GM12878 (cell line): ENCODE results near the gene PGLYRP2. TPM values are rescaled to one million over a fixed set of nuclear protein-coding genes. Genes with fewer than 3 reads are reported as not detected.

Experiments used
- ATAC-seq: fragments of 200-7000 bp; cut with Tn5 transposase; 3 replicates; pipeline ENCODE4 v1.9.1; 2020; ENCODE audit warnings: mild to moderate bottlenecking, moderate library complexity
- BruUV-seq: library from RNA; stranded (reverse); fragments of 400-500 nt; replicated peaks from 2 replicates; lab custom pipeline; 2021; lab: Mats Ljungman, UMichigan
- CTCF ChIA-PET: fragments of 300-600 bp; sonication (Branson Sonifier 250); formaldehyde crosslinking; extraction: SDS; loops from one replicate; lab custom pipeline; 2021; ENCODE audit warnings: inconsistent platforms; lab: Yijun Ruan, JAX
- POLR2A ChIA-PET: fragments of 350-600 bp; formaldehyde crosslinking; extraction: SDS; loops from one replicate; lab custom pipeline; 2021; ENCODE audit warnings: inconsistent platforms; lab: Charles Lee
- RAD21 ChIA-PET: fragments of 300-600 bp; sonication (Branson Sonifier 250); formaldehyde crosslinking; loops from one replicate; lab custom pipeline; 2023; ENCODE audit warnings: antibody characterized with exemption; ENCODE audit not compliant: unreplicated experiment; lab: Charles Lee
- SMC1A ChIA-PET: fragments of 300-600 bp; sonication (Branson Sonifier 250); formaldehyde crosslinking; loops from one replicate; lab custom pipeline; 2023; ENCODE audit not compliant: unreplicated experiment, uncharacterized antibody; lab: Charles Lee
- DNase-seq: peaks from one replicate; pipeline ENCODE4 v3.0.0-alpha.2; 2011; ENCODE audit warnings: low read depth, low spot score
- FAIRE-seq: peaks from 3 replicates; lab custom pipeline; 2011; peaks lifted over from hg19 to GRCh38; lab: Jason Lieb, UNC
- H2AFZ ChIP-seq: 2 replicates; pipeline ENCODE4 v1.6.0; 2011; ENCODE audit warnings: low read depth, low read length, control low read depth; ENCODE audit not compliant: control insufficient read depth
- H3K27ac ChIP-seq: 2 replicates; pipeline ENCODE4 v1.5.1; 2011; ENCODE audit warnings: control low read depth; ENCODE audit not compliant: control insufficient read depth, insufficient read depth
- H3K27me3 ChIP-seq, 2 experiments: replicated peaks in 1 of 2; 2 replicates each; pipeline versions ENCODE4 v1.6.0 to v1.6.1; 2011; ENCODE audit warnings: low read length in 1 of 2; ENCODE audit not compliant: control insufficient read depth in 2 of 2, insufficient read depth in 2 of 2
- H3K36me3 ChIP-seq, 2 experiments: 2 replicates each; pipeline ENCODE4 v1.5.1; 2011; ENCODE audit warnings: low read length in 1 of 2; ENCODE audit not compliant: control insufficient read depth in 2 of 2, insufficient read depth in 2 of 2
- H3K4me1 ChIP-seq: 2 replicates; pipeline ENCODE4 v1.6.1; 2011; ENCODE audit warnings: mild to moderate bottlenecking, low read length, moderate library complexity, mixed read lengths; ENCODE audit not compliant: control insufficient read depth, insufficient read depth
- H3K4me2 ChIP-seq: 2 replicates; pipeline ENCODE4 v1.6.0; 2011; ENCODE audit warnings: control low read depth; ENCODE audit not compliant: control insufficient read depth, insufficient read depth
- H3K4me3 ChIP-seq: fragments of 200-600 bp; sonication (generic); 2 replicates; pipeline ENCODE4 v1.5.1; 2016
- H3K79me2 ChIP-seq: 2 replicates; pipeline ENCODE4 v1.6.0; 2011; ENCODE audit warnings: low read length; ENCODE audit not compliant: control insufficient read depth, insufficient read depth
- H3K9ac ChIP-seq: 2 replicates; pipeline ENCODE4 v1.8.0; 2011; ENCODE audit warnings: low read length, control low read depth, mixed read lengths; ENCODE audit not compliant: control insufficient read depth, insufficient read depth
- H3K9me3 ChIP-seq: replicated peaks from 3 replicates; pipeline ENCODE4 v1.5.1; 2011; ENCODE audit warnings: mild to moderate bottlenecking, low read length; ENCODE audit not compliant: control insufficient read depth, insufficient read depth
- H4K20me1 ChIP-seq: 2 replicates; pipeline ENCODE4 v1.6.0; 2011; ENCODE audit not compliant: control insufficient read depth, insufficient read depth
- NBN ChIP-seq: fragments of 450-650 bp; IDR thresholded peaks from 2 replicates; pipeline ENCODE4 v1.6.1; 2016
- RELA ChIP-seq: fragments of 450-650 bp; IDR thresholded peaks from 2 replicates; pipeline ENCODE4 v1.8.0; 2014; ENCODE audit warnings: borderline replicate concordance; ENCODE audit not compliant: partially characterized antibody
- SKIL ChIP-seq: fragments of 450-650 bp; IDR thresholded peaks from 2 replicates; pipeline ENCODE4 v1.6.1; 2017; ENCODE audit warnings: mild to moderate bottlenecking, low read depth, inconsistent platforms; ENCODE audit not compliant: poor library complexity, severe bottlenecking
- SMARCA5 ChIP-seq: fragments of 450-650 bp; IDR thresholded peaks from 2 replicates; pipeline ENCODE4 v1.6.1; 2017; ENCODE audit warnings: mild to moderate bottlenecking
- SRF ChIP-seq, 2 experiments: IDR thresholded peaks; 2 replicates each; pipeline ENCODE4 v1.6.1; 2011; ENCODE audit warnings: low read depth in 2 of 2, low read length in 2 of 2, mild to moderate bottlenecking in 1 of 2, moderate library complexity in 1 of 2
- ZBTB40 ChIP-seq: fragments of 450-650 bp; IDR thresholded peaks from 2 replicates; pipeline ENCODE4 v1.6.1; 2016; ENCODE audit warnings: mild to moderate bottlenecking, moderate library complexity, borderline replicate concordance
- WGBS: methylation state at CpG from one replicate; pipeline ENCODE4 v1.1.6; 2016; ENCODE audit warnings: low lambda C conversion rate; ENCODE audit not compliant: insufficient replicate concordance, insufficient coverage; ENCODE audit errors: missing lambda C conversion rate; 5-methylcytosine and 5-hydroxymethylcytosine counted together
- in situ Hi-C: fragments of 300-500 bp; cut with MboI; formaldehyde crosslinking; loops from 9 replicates; pipeline ENCODE4 v1.14.3; 2018; ENCODE audit warnings: mixed read lengths
- intact Hi-C: fragments of 100-400 bp; cut with micrococcal nuclease; formaldehyde crosslinking; loops from one replicate; pipeline ENCODE4 v1.14.2; 2022; ENCODE audit not compliant: unreplicated experiment
- polyA plus RNA-seq, 11 experiments: library from polyadenylated mRNA; depleted of rRNA in 4 of 11; unstranded in 6 of 11; stranded (reverse) in 5 of 11; fragments of >200 nt; fragmentation: Nextera tagmentation in 4 of 11; fragmentation: Illumina TruSeq in 1 of 11; extraction: Ambion mirVana in 4 of 11; extraction: Trizol in 1 of 11; gene quantifications; 1 replicate in 1 of 11; 2 replicates in 10 of 11; pipeline versions ENCODE4 v1.2.1 to v1.2.3, GENCODE V29; 2011 to 2016; ENCODE audit warnings: inconsistent platforms in 2 of 11, missing spikeins in 2 of 11, low read depth in 1 of 11
- total RNA-seq, 4 experiments: library from RNA; depleted of rRNA in 3 of 4; stranded (reverse); fragments of >200 nt in 3 of 4; fragmentation: Illumina TruSeq in 1 of 4; extraction: Trizol in 1 of 4; gene quantifications; 2 replicates each; pipeline versions ENCODE4 v1.2.1 to v1.2.3, GENCODE V29; 2013 to 2021
- TF ChIP-seq, protein P1 (sequence below): fragments of 450-650 bp; IDR thresholded peaks from 2 replicates; pipeline ENCODE4 v1.6.1; 2016; ENCODE audit warnings: mild to moderate bottlenecking
- TF ChIP-seq, protein P2 (sequence below), 3 experiments: IDR thresholded peaks in 2 of 3; conservative IDR thresholded peaks in 1 of 3; 2 replicates each; pipeline ENCODE4 v1.5.1; 2011; ENCODE audit warnings: low read depth in 3 of 3, low read length in 3 of 3, mild to moderate bottlenecking in 3 of 3, control low read depth in 2 of 3, moderate library complexity in 2 of 3, inconsistent platforms in 1 of 3, mixed read lengths in 1 of 3; ENCODE audit not compliant: control insufficient read depth in 2 of 3, insufficient read depth in 1 of 3; ENCODE audit errors: extremely low read depth in 1 of 3

PGLYRP2 gene
- total and polyA plus RNA-seq, 10 of the 15 experiments (the other 5 are each of a cell fraction or from before 2014, with no cell fraction given), result 0.15 to 0.48 (median 0.26) TPM; not detected in 5

DNA sequence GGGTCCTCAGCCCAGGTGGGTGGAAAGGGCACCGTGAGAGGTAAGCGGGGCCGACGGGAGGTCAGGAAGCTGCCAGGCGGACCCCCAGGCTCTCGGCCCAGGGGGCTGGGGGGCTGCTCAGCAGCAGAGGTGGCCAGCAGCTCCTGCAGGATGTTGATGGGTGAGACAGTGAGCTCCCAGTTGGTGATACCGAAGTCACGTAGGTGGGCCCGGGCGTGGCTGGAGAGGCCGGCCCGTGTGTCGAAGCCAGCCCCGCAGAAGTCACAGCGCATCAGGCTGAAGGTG, 42.5 kb downstream of the PGLYRP2 start (continued):
- TF ChIP-seq NBN, result no peak
- no peak for TF ChIP-seq SRF (IDR thresholded peaks at IDR 0.05; ENCODE audit: low read depth in 2 of 2, low read length in 2 of 2)
- TF ChIP-seq RELA, result no peak

- peaks cover 5% of the 10 kb centered on the region for H3K4me1 ChIP-seq
- in situ Hi-C loops (no loop called here), intact Hi-C loops (no loop called here)
- BruUV-seq, result no TSS peak
- peaks cover 14% of the 10 kb centered on the region for H3K79me2 ChIP-seq
- DNase-seq (no peak), ATAC-seq (no peak), FAIRE-seq (no peak)
- no peaks in the 10 kb centered on the region for H3K36me3 ChIP-seq
- 62% methylated on average over 10 of the region's 10 CpGs for WGBS
- no peak overlapping the region for H3K27ac ChIP-seq
- H3K9ac ChIP-seq, result no peak overlapping the region
- no peaks in the 10 kb centered on the region for H3K27me3 ChIP-seq
- no peaks in the 10 kb centered on the region for H3K9me3 ChIP-seq
- no peak overlapping the region for H3K4me3 ChIP-seq
- no peaks in the 10 kb centered on the region; the same call in 1 of the 2 replicates for H4K20me1 ChIP-seq
- ChIA-PET SMC1A (interaction anchor here (2.2 kb wide), 1 partner anchor 17 kb away, joined by 5 read pairs; the partner anchor contains the start of gene AKAP8L), CTCF (interaction anchor here (1.4 kb wide), 1 partner anchor 17 kb away, joined by 4 read pairs; no protein-coding TSS in a partner anchor), POLR2A (no interaction called here), RAD21 (interaction anchor here (1.1 to 1.2 kb wide), 2 partner anchors 17 to 102 kb away, joined by 3 read pairs; partner anchors contain the start of gene AKAP8L)
- no peak overlapping the region for H3K4me2 ChIP-seq
- H2AFZ ChIP-seq, result no peak overlapping the region
- TF ChIP-seq ZBTB40 (no peak), SMARCA5 (no peak), SKIL (no peak)
- TF ChIP-seq, protein P1, sequence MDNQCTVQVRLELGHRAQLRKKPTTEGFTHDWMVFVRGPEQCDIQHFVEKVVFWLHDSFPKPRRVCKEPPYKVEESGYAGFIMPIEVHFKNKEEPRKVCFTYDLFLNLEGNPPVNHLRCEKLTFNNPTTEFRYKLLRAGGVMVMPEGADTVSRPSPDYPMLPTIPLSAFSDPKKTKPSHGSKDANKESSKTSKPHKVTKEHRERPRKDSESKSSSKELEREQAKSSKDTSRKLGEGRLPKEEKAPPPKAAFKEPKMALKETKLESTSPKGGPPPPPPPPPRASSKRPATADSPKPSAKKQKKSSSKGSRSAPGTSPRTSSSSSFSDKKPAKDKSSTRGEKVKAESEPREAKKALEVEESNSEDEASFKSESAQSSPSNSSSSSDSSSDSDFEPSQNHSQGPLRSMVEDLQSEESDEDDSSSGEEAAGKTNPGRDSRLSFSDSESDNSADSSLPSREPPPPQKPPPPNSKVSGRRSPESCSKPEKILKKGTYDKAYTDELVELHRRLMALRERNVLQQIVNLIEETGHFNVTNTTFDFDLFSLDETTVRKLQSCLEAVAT, result no peak
- TF ChIP-seq, protein P2, sequence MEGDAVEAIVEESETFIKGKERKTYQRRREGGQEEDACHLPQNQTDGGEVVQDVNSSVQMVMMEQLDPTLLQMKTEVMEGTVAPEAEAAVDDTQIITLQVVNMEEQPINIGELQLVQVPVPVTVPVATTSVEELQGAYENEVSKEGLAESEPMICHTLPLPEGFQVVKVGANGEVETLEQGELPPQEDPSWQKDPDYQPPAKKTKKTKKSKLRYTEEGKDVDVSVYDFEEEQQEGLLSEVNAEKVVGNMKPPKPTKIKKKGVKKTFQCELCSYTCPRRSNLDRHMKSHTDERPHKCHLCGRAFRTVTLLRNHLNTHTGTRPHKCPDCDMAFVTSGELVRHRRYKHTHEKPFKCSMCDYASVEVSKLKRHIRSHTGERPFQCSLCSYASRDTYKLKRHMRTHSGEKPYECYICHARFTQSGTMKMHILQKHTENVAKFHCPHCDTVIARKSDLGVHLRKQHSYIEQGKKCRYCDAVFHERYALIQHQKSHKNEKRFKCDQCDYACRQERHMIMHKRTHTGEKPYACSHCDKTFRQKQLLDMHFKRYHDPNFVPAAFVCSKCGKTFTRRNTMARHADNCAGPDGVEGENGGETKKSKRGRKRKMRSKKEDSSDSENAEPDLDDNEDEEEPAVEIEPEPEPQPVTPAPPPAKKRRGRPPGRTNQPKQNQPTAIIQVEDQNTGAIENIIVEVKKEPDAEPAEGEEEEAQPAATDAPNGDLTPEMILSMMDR (IDR thresholded peaks at IDR 0.05 in 2 of 3, conservative IDR thresholded peaks at IDR 0.05 in 1 of 3; ENCODE audit: control insufficient read depth in 2 of 3, extremely low read depth in 1 of 3, insufficient read depth in 1 of 3, low read depth in 3 of 3, low read length in 3 of 3), result no peak
Observed at GRCh38 chr19:15436012-15436825, 43.1 kb downstream of the PGLYRP2 start.
